OCI-M2 (cell line): Measurements from ENCODE around the gene RNU7-1.

Experiments used
- DNase-seq: peaks from one replicate; lab custom pipeline; 2025; ENCODE audit not compliant: unreplicated experiment; lab: John Stamatoyannopoulos, UW

RNU7-1 gene

GRCh38 chr12:6963016-6963731 lies 19.6 kb downstream of the RNU7-1 start:
- DNase-seq = no peak

DNA sequence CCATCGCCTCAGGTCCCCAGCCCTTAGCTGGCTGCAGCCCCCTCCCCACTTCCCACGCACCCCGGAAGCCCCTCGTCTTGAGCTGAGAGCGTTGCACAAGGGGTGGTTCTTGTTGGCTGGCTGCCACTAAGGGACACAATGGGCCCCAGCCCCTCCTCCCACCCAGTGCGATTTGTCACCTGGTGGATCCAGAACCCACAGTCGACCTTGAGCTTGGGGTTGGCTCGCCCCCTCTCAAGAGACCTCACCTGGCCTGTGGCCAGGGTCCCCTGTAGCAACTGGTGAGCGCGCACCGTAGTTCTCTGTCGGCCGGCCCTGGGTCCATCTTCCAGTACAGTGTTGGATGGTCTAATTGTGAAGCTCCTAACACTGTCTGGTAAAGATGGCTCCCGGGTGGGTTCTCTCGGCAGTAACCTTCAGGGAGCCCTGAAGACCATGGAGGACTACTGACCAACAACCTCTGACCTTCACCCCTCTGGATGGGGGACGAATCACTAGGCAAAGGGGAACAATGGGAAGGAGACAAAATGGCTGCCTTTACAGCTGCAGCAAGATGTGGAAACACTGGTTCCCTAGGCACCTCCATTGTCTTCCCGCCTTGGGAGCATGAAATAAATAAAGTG lies 20.3 kb downstream of the RNU7-1 start:
- DNase-seq = no peak

- DNase-seq = no peak
These were observed 21.0 kb downstream of the RNU7-1 start for GRCh38 chr12:6964605-6965025.

GRCh38 chr12:6965026-6965661 lies 21.5 kb downstream of the RNU7-1 start:
- no peak for DNase-seq

DNA sequence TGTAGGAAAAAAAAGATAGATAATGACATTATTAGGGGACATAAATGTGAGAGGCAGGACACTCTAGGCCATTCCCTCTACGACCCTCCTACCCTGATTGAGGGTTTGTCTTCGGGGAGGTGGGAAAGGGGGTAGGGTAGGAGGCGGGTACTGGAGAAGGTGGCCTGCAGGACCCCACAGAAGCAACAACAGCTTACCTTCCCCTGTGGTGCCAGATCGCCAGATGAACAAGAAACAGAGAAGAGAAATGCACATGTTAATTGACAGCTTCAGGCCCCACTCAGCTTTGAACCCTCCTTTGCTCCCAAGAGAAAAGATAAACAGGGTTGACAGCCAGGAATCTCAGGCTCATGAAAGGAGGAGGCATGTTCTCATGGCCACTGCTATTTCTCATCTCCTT lies 22.1 kb downstream of the RNU7-1 start:
- no peak for DNase-seq

DNA sequence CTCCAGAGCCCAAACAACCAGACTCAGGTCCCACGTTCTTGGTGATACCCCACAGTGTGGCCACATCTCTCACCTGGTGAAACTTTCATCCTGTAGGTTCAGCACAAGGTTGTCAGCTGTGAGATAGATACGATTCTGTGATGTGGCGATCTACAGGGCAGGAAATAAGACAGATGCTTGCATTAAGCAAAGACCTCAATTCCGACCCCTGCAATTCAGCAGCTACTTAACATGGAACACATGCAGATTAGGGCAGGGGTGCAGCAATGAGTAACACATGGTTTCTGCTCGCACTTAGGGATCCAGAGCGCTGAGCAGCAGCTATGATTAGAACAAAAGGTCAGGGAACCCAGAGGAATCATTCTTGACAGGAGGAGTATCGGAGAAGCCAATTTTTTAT lies 22.7 kb downstream of the RNU7-1 start:
- DNase-seq = no peak

- no peak for DNase-seq
These were observed 24.1 kb downstream of the RNU7-1 start for GRCh38 chr12:6967651-6968100.

DNA sequence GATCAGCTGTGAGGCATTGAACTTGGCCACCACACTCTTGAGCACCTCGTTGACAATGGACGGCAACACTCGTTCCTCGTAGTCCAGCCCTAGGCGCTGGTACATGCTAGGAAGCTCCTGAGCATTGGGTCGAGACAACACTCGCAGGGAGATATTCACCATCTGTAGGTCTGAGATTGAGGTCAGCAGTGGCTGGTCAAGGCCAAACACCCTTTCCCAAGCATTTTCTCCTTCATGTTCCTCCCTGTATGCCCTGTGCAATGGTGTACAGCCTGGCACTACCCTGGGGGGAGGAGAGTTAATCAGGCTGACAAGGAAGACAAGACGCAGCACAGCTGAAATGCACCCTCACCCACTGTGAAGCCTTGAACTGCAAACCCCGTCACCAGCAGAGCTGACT lies 24.8 kb downstream of the RNU7-1 start:
- DNase-seq = no peak

DNA sequence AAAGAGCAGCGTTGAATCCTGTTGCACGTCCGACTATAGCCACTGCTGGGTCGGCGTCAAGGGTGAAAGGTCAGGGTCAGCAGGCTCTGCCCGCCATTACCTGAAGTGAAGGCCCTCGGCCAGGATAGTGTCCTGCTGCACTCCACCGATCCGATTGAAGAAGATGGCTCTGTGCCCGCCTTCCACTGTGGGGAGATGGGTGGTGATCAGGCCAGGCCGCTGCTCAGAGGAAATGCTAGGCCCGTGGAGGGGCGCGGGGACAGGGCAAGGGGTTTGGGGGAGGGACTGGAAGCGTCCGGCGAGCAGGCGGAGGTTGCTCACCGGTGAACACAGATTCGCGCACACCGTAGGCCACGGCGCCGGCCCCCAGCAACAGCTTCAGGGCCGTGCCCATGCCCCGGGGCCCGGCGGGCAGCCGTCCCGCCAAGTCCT lies 26.5 kb downstream of the RNU7-1 start:
- DNase-seq = no peak

- no peak for DNase-seq
These were observed 30.6 kb downstream of the RNU7-1 start for GRCh38 chr12:6974180-6974579.

GRCh38 chr12:6975297-6976032 lies 31.8 kb downstream of the RNU7-1 start:
- DNase-seq = no peak

DNA sequence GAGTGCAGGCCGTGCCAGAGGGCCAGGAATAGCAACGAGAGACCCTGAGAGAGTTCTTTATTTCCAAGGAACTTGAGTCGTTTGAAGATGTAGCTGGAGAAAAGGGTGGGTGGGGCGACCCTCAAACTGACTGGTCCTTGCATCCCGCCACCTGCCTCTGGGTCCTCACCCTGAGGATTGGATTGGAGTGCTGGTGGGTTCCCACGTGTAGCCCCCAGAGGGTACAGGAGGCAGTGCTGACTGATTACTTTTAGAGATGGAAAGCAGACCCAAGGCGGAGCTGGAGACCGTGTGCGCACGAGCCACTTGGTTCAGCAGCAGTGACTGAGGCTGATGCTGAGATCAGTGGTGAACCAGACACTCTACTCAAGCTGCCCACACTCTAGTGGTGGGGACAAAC lies 34.0 kb downstream of the RNU7-1 start:
- no peak for DNase-seq

GRCh38 chr12:6978188-6978587 lies 34.6 kb downstream of the RNU7-1 start:
- no peak for DNase-seq

GRCh38 chr12:6978611-6979011 lies 35.0 kb downstream of the RNU7-1 start:
- DNase-seq = no peak

DNA sequence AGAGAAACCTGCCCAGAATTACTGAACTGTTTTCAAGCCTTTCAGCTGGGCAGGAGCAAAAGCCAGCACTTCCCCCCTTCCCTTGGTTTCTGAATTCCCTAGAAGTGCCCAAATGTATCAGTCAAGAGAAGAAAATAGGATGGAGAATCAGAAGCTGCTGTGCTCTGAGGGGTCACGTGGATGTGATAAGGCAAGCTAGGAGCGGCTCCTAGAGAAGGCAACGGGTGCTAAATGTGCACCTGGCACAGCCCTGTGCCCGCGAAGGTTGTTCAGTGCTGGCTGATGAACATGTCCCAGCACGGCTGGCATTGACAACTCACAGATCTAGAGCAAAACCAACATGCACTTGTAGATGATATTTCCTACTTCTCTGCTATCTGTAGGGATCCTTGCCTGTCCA lies 35.4 kb downstream of the RNU7-1 start:
- no peak for DNase-seq

DNA sequence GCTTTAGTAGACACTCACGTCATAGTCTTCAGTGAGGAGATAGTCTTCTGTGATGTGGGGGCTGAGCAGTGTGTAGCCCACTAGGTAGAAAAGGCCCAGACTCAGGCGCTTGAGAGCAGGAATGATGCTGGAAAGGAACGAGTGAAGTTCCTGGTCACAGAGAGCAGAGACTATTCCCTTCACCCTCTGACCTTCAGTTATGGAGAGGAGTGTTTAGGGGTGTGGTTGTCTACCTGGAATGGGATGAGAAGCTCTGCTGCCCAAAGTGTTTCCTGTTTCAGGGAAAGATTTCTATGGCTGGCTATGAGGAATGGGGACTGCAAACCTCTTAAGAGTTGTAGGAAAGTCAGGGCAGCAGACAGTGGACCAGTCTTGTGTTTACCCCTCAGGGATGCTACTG lies 35.8 kb downstream of the RNU7-1 start:
- no peak for DNase-seq

GRCh38 chr12:6980075-6980474 lies 36.5 kb downstream of the RNU7-1 start:
- no peak for DNase-seq

GRCh38 chr12:6980740-6981139 lies 37.1 kb downstream of the RNU7-1 start:
- no peak for DNase-seq

DNA sequence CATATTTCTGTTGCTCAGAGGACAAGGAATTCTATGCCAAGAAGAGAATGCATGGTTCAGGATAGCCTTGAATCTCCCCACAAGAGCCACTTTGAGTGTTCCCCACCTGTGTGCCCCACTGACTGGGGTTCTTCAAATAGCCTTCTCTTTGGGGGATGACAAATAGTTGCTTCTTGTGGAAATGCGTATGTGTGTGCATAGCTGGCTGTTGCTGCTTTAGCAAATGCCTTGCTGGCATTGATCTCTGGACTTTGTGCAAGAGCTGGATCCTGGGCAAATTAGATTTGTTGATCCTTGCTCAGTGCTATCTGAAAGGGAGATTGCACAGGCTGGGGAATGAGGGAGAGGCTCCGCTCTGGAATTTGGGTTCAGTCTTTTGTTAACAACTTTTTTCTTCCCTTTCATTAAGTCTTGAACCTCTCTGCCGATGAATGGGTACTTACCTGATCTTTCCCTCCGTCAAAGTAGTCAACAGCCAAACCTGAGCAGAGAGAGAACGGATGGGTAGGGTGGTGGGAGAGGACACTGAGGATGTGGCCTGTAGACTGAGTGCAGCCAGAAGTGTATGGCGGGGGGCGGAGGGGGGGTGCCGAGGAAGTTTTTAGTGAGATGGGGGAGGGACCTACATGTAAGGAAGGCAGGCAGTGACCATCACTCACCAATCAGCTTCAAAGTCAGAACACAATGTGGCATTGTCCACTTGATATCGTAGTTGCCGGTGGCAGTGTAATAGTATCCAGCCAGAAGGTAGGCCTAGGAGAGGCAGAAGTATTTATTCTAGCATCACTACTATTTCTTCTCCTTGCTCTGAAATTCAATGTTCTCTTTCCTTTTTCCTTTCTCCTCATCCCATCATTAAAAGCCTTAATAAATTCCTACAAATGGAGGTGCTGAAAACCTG lies 37.8 kb downstream of the RNU7-1 start:
- DNase-seq = no peak

GRCh38 chr12:6982532-6982931 lies 38.9 kb downstream of the RNU7-1 start:
- DNase-seq = no peak
